GM21447 (cell line): ENCODE measurements around the gene KCNG3.

ENCODE experiments used
- ATAC-seq: cut with Tn5 transposase; IDR thresholded peaks from one replicate; pipeline ENCODE4 v1.9.1; 2021; ENCODE audit not compliant: unreplicated experiment

KCNG3 gene

DNA sequence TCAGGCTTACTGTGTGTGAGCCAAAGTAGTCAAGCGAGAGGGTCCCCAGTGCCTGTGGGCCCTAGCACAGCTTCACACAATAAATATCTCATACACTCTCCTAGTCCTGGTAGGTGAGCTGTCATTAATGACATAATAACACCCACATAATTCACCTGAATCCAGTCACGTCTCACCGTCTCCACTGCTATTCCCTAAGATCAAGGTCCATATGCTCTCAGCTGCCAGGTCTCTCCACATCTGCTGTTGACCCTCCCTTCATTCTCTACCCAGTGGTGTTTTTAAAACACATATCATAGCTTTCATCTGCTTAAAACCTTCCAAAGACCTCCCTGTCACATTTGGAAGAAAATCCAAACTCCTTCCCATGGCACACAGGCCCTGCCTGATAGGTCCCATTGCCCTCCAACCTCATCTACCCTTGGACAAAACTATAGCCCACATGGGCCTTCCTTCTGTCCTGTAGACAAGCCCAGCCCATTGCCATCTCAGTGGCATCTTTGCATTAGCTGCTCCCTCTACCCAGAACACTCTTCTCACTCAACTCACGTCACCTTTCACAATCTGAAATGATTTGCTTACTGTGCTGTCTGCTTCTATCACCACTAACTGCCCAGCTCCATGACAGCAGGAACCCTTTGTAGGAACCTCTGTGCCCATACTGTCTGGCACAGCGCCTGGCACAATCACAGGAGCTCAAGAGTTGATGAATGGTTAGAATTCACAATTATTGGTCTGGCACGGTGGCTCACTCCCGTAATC is 7.5 kb downstream of the KCNG3 start:
- ATAC-seq = no peak

GRCh38 chr2:42480402-42480801 is 13.4 kb downstream of the KCNG3 start:
- ATAC-seq = no peak

- no peak for ATAC-seq
Observed at GRCh38 chr2:42474765-42475454, 18.9 kb downstream of the KCNG3 start.

- ATAC-seq = no peak
Observed at GRCh38 chr2:42470706-42471105, 23.1 kb downstream of the KCNG3 start.

DNA sequence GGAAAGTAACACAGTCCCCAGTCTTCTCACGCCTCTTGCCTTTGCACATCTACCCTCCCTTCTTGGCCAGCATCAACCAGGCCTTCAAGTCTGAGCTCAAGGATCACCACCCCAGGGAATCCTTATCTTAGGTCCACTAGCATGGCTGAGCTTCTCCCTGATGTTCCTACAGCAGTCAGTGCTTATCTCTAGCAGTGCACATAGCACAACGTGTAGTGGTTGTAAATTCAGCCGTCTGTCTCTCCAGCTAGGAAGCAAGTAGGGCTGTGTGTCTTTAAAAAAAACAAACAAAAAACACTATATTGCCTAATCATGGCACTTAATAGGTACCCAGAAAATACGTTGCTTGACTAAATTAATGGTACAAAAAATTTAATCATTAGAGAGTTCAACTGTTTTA is 29.2 kb downstream of the KCNG3 start:
- no peak for ATAC-seq

GRCh38 chr2:42463570-42463969 is 30.2 kb downstream of the KCNG3 start:
- no peak for ATAC-seq

GRCh38 chr2:42459296-42459695 is 34.5 kb downstream of the KCNG3 start:
- no peak for ATAC-seq

- no peak for ATAC-seq
Observed at GRCh38 chr2:42458396-42458795, 35.4 kb downstream of the KCNG3 start.

DNA sequence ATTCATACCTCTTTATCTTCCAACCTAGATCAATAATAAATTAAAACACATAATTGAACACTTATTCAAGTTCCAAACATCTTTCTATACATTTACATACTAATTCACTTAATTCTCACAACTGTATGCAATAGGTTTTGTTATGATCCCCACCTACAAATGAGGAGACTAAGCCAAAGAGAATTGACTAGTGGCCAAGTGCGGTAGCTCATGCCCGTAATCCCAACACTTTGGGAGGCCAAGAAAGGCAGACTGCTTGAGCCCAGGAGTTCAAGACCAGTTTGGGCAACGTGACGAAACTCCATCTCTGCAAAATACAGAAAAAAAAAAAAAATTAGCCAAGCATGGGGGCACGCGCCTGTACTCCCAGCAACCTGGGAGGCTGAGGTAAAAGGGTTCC is 36.8 kb downstream of the KCNG3 start:
- no peak for ATAC-seq

GRCh38 chr2:42456126-42456839 is 37.5 kb downstream of the KCNG3 start:
- ATAC-seq = no peak

- ATAC-seq = no peak
Observed at GRCh38 chr2:42452545-42452944, 41.2 kb downstream of the KCNG3 start.

- ATAC-seq = no peak
Observed at GRCh38 chr2:42450136-42450535, 43.6 kb downstream of the KCNG3 start.

DNA sequence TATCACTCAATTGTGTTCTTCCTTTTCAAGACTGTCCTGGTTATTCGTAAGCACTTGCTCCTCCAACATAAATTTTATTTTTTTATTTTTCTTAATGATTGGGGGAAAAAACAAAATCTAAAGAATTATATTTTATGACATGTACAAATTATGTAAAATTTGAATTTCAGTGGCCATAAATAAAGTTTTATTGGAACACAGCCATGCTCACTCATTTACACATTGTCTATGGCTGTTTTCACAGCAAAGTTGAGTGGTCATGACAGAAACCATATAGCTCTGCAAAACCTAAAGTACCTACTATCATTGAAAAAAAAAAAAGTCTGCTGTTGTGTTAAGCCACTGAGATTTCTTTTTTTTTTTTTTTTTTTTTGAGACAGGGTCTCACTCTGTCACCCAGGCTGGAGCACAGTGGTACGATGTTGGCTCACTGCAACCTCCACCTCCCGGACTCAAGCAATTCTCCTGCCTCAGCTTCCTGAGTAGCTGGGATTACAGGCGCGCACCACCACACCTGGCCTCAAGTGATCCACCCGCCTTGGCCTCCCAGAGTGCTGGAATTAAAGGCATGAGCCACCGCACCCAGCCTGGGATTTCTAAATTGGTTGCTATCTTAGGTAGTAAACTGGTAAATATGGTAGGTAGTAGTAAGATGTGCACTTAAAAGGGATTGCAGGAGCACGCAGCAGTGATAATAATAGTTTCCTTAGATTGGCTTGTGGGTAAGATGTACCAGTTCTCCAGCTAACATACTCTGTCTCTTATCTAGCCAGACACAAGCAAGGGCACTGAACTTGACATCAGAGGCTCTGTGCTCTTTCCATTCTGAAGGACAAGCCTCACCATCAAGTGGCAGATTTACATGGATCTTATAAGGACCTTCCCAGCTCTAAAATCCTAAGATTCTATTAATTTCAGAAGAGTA is 44.4 kb downstream of the KCNG3 start:
- no peak for ATAC-seq

DNA sequence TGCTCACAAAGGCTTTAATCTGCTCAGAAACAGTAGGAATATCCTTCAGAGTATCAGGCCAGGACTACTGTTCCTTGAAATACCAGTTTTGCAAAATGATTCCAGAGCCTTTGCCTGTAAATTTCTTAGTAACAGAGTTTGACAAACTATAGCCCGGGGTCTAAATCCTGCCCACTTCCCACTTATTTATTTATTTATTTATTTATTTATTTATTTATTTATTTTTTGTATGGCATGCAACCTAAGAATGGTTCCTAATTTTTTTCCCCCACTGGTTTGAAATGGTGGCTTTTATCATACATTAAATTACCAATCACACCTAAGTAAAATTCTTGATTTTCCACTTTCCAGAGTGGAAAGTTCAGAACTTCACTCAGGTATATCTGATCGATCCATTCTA is 45.6 kb downstream of the KCNG3 start:
- ATAC-seq = no peak

GRCh38 chr2:42446503-42447271 is 47.1 kb downstream of the KCNG3 start:
- no peak for ATAC-seq

GRCh38 chr2:42443718-42444399 is 49.9 kb downstream of the KCNG3 start:
- ATAC-seq = no peak

DNA sequence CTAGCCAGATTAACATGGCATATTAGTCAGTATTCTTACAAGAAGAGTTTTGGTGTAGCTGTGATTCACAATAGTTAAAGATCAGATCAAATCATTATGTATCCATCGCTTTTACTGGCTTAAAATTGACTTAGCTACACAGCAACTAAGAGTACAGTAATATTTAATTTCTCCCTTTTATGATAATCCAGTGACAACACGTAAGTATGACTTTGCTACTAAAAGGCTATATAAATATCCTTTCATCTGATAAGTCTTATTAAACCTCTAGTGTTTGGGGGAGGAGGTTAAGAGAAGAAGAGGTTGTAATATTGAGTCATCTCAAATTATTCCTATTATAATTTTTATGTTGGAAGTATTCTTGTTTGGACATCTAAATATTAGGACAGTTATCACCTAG is 51.0 kb downstream of the KCNG3 start:
- ATAC-seq = no peak

- ATAC-seq = no peak
Observed at GRCh38 chr2:42438685-42439084, 55.1 kb downstream of the KCNG3 start.

DNA sequence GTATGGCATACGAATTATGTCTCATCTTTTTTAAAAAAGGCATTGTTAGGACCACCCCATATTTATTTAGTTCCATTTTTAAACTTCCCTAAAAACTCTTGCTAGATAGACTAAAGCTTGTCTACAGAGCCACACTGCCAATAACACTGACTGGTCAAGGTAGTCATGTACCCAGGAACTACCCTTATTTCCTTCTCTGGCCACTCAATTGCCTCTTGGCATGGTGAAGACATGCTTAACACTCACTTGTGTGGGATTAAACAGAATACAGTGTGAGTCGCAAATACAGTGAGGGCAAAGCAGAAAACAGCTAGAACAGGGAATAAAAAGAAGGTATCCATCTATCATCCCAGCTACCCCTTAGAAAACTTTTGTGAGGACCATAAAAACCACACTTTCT is 57.4 kb downstream of the KCNG3 start:
- ATAC-seq = no peak

GRCh38 chr2:42435628-42436027 is 58.2 kb downstream of the KCNG3 start:
- ATAC-seq = no peak
